GM19463 (cell line): ENCODE measurements around the gene FTCDNL1.

Experiments used
- ATAC-seq: cut with Tn5 transposase; IDR thresholded peaks from one replicate; pipeline ENCODE4 v1.9.1; 2021; ENCODE audit warnings: mild to moderate bottlenecking, moderate library complexity; ENCODE audit not compliant: unreplicated experiment

Gene FTCDNL1

DNA sequence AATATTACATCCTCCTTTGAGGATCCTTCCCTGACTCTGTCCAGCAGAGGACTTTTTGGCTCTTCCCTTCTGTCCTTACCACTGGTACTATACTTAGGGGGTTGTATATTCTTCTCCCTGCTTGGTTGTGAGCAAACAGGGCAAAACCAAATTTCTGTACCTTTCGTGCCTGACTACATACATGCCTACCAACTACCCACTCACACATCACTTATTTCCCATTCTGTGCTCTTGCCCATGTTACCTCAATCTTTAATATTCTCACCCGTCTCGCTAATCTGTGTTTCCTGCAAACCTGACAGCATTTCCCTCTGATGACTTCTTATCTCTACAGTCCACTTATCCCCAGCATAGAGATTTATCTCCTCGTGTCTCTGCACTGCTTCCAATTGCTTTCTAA, 58.6 kb downstream of the FTCDNL1 start:
- ATAC-seq: no peak

DNA sequence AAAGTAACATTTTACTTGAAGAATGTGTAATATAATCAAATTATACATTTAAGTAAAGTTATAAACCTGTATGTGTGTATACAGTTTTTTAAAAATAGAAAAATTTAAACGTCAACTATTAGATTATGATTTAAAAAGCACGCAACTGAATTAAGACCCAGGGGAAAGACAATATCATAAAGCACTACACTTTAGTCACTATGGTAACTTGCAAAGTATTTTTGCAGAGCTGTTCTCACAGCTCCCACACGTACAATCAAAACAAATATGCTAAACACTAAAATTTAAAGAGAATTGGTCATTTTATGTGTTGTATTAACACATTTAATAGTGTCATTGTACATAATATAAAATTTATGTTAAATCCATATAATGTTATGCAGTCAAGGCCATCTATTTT, 59.7 kb downstream of the FTCDNL1 start:
- ATAC-seq: no peak

DNA sequence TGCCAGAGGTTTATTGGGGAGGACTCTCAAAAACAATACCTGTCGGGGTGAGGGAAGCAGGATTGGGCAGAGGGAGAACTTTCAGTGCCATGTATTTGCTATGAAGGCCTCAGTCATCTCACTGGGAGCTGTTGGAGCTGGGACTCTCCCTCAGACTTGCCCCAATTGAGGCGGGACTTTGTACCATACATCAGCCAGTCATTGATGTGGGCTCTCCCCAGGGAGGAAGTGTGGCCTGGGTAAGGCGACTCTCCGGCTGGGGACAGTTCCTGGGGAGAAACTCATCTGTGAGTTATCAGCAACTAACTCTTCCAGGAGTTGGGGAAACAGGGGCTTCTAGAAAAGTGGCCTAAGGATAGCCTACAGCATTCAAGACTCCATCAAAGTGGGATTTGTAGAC, 66.5 kb downstream of the FTCDNL1 start:
- ATAC-seq: no peak

DNA sequence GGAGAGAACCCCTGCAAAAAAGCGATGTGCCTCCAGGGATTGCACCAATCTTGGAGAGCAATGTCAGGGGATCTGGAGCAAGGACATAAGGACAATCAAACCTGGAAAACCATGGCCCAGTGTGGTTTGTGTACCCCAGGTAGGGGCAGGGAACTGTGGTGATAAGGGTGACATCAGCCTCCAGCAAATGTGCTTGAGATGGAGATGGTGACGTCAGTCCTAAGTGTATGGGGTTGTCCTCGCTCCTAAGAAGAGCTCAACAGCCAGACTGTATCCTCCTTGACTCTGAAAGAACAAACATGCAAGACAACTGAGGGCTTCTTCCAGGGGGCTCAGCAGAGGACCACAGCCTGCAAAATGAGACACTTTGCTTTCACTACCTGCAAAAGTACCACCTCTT, 71.4 kb downstream of the FTCDNL1 start:
- no peak for ATAC-seq

DNA sequence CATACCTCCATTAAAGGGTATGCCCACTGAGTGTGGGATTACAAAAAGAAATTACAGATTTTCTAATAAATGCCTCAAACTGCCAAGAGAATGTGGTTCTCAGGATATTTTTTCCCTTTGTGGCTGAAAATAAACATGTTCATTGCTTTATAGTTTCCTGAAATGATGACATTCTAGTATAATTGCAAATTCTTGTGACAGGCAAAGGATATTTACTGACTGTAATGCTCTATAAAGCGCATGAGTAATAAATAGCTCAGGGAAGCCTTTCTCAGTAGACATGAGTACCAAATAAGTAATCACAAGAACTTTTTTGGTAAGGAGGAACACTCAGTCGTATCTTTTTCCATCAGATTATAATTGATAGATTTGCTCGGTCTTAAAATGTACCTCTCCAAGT, 72.3 kb downstream of the FTCDNL1 start:
- ATAC-seq: no peak

DNA sequence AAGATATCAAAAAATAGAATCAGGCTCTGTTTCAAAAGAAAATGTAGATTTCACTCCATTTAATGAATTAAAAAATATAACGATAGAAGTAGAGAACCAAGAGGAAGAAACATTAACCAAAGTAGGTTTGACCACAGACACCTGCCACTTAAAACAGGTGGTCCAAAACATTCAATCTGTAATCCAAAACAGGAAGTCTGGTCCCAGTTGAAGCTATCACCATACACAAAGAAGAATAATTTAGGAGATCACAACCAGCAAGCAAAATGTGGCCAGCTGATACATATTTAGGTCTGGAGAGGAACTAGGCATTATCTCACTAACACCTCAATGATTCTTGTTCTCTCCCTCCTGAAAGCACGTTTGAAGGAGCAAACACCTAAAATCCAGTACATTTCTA, 73.1 kb downstream of the FTCDNL1 start:
- no peak for ATAC-seq

DNA sequence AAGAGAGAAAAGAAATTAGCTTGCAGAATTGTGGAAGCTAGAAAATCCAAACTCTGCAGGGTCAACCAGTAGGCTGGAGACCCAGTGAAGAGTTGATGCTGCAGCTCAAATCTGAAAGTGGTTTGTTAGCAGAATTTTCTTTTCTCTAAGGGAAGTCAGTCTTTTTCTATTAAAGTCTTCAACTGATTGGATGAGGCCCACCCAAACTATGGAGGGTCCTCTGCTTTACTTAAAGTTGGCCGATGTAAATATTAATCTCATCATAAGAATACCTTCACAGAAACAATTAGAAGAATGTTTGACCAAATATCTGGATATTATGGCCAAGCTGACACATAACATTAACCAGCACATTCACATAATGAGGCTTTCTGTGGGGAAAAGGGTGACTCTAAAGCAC, 73.7 kb downstream of the FTCDNL1 start:
- no peak for ATAC-seq

DNA sequence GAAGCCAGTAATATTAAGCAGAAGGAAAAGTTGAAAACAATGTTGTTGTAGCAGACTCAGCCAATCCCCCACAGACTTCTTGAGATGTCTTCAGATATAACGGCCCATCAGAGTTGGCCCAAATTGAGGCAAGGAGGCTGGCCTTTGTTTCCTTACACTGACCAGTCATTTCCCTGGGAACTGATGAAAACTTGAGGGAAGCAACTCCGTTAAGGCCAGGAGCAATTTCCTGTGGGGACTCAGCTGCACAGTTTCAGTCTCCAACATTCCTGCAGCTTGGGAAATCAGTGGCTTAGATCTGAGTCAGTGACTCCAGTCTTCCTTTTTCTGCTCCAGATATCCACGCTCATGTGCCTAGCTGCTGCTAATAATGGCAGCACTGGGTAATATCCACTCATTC, 75.7 kb downstream of the FTCDNL1 start:
- no peak for ATAC-seq

DNA sequence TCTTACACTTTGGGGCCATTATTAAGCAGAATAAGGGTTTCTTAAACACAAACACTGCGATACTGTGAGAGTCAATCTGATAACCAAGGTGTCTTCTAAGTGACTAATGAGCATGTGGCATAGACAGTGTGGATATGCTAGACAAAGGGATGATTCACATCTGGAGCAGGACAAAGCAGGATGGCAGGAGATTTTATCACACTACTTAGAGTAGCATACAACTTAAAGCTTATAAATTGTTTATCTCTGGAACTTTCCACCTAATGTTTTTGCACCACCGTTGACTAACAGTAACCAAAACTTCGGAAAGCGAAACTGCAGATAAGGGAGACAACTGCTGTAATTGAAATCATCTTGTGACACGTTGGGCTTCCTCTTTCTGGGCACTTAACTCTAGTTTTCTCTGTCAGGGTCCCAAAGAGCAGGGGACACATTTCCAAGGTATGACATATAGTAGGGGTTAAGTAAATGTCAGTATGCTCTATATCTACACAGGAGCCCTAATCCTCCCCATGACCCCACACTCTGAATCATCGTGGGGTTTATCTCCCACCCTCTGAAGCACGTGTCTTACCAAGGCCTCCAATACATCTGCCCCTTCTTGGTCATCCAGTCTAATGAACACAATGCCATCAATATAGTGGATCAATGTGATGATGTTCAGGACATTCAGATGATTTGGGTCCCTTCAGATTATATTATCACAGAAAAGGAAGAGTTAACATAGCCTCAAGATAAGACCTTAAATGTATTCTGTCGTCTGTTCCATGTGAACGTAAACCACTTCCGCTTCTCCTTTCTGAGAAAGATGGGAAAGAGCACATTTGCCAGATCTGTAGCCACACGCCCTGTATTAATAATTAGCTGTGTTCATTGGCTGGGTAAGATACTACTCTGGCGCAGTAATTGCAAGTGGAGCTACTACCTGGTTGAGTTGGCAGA, 78.7 kb downstream of the FTCDNL1 start:
- no peak for ATAC-seq

DNA sequence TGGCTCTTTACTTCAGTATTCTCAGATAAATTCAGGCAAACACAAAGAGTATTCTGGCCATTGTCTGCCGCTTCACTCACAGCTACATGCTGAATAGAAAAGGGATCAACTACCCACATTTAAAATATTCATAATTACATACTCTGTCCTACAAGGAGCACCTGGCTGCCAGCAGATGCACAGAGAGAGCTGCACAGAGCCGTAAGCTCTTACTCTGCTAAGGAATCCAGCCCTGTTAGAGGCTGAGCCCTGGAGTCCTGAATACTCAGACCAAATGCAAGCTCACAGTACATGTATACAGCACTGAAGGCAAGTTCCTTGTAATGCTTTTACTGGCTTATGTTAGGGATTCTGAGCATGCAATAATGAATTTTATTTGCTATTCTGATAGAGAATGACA, 80.3 kb downstream of the FTCDNL1 start:
- no peak for ATAC-seq

DNA sequence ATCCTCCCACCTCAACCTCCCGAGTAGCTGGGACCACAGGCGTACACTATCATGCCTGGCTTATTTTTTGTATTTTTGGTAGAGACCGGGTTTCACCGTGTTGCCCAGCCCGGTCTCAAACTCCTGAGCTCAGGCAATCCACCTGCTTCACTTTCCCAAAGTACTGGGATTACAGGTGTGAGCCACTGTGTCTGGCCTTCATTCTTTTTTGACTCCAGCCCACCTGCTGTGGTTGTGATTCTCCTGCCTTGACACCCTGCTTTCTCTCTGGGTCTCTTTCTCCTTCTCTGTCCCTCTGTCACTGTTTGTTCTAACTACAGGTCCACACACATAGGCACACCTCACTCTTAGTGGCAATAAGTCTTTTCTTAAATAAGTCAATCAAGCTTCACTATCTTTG, 85.3 kb downstream of the FTCDNL1 start:
- no peak for ATAC-seq

DNA sequence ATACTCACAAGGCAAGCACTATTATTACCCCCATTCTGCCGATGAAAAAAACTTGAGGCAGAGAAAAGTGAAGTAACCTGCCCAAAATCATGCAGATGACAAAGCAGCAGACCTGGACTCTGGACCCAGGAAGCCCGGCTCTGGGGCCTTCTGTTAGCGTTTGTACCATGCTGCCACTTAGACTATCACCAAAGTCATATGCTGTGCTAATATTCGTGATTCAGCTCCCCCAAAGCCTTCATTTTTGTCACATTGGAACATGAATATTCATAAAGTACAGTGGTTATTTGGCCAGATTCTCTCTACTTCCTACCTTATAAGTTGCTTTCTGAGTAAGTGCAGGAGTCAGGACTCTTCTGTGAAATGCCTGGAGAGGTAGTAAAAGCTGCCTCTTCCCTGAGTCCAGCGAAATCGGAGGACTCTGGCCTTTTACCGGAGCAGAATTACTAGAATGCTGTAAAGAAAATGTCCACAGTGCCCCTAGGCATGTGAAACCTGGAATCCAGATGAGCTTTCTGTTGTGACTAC, 86.7 kb downstream of the FTCDNL1 start:
- ATAC-seq: no peak

DNA sequence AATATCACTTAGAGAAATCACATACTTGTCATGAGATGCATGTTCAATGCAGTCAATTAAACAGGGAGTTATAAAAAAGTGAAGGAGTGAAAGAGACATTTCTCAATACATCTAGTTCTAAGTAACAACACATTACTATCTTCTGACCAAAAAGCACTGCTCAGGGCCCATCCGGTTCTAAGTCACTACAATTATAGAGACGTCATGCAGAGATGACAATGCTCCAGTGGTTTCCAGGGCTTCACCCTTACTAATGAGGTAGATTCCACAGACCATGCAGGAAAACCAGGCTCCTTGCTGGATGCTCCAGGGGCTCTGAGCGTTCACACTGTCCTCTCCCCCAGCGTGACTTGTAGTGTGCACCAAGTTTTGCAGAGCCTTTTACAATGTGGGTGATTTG, 88.0 kb downstream of the FTCDNL1 start:
- ATAC-seq: no peak

DNA sequence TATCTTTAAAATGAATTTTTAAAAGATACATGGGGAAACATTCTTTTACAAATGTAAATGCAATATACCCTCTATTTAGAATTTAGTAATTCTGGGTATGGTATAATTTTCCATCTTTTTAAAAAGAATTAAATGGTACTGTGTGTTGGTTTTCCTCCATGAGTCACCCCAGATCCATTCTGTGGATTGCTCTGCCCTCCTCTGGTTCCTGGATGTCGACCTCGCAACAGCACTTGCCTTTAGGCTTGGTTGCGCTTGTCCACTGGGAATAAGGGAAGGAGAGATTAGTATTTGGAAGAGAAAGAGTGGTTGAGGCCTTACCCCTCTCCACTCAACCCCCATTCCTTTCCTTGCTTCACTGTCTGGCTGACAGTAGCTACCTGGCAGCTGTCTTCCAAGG, 90.4 kb downstream of the FTCDNL1 start:
- no peak for ATAC-seq

DNA sequence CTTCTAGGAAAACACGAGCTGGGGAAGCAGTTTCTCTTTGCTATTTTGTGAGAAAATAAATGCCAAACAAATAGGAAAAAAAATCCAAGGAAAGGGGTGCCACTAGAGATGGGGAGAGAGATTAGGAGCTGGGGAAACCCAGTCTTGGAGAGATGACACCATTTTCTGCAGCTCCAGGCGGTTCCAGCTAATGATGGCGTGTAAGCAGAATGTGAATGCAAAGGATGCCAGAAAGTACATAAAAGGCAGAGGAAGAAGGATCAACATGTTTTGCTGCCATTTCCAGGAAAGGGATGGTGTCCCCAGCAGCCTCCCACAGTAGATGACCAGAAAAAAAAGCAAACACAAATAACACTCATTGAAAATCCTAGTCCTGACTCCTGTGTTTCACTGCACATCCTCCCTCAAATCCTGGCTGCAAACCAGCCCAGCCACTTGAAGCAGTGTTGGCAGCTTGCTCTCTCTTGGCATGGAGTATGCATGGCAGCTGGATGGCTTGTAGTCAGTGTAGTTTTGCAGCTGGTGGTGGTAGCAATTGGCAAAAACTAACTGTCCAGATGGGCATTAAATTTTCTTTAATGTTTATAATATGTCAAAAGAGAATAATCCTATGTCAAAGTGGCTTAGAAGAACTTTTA, 93.6 kb downstream of the FTCDNL1 start:
- ATAC-seq: no peak

DNA sequence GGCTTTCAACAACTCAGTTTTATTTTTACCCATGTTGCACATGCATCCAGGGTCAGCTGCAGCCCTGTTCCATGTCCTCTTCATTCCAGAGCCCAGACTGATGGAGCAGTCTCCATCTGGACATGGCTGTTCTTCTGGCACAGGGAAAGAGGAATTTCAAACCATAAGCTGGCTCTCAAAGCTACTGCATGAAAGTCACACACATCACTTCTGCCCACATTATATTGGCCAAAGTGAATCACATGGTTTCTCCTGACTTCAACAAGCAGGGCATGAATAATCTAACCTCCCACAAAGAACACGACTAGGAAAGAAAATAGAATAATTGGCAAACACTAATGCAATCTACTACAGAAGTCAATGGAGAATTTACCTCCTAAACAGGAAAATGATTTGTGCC, 94.2 kb downstream of the FTCDNL1 start:
- ATAC-seq: no peak

DNA sequence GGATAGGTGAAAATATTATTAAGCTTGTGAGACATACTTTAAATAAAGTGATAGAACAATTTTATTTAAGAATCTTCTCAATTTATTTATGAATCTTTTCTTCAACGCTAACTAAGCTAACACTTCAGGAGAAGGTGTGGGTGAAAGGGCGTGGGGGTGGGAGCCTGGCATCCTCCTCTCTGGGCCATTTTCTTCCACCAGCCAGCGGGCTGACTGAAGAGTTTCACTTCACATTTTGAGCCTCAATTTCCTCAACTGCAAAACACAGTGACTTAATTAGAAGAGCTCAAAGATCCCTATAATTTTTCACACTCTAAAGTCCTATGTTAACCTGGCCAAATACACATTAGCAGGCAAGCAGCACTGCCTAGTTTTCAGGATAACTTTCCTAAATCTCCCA, 94.8 kb downstream of the FTCDNL1 start:
- no peak for ATAC-seq

DNA sequence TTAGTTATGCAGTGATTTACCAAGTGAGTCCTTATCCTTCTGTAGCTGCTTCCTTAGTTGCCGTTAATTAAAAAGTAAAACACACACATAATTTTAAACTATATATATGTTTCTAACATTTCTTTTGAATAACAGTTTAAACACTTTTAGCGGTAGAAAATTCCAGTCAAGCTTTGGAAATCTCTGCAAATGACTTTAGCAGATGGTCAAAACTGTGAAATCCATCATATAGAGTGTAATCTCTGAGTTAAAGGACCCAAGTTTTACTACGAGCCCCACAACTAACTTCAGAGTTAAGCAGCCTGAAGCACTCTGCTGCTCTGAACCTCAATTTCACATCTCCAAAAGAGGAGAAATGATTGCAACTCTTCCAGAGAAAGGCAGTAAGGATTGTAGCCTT, 96.2 kb downstream of the FTCDNL1 start:
- no peak for ATAC-seq

DNA sequence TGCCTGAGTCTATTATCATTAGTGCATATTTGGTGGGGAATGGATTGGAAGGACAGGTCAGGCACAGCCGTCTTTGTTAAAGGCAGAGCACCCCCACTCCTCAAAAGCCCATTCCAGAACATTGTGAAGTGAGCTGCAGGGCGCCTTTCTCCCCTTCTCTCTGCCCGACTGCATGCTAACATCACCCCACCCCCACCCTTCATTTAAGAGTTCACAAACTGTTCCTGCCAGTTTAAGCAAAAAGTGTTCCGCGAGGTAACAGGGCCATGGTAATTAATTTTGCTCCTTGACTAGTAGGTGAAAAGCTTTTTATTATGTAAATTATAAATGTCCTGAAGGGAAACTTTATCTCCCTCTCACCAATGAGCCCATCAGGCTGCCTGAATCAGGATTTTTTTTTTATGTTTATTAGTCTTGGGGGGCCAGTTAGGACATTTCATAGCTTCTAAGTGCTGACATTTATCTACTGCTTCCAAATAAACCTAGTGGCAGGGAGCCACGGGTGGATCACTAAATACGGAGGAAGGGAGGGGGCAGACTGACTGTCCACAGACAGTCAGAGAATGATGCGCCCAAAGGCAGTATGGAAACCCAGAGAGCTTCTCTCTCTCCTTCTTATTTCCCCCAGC, 99.4 kb downstream of the FTCDNL1 start:
- ATAC-seq: no peak

DNA sequence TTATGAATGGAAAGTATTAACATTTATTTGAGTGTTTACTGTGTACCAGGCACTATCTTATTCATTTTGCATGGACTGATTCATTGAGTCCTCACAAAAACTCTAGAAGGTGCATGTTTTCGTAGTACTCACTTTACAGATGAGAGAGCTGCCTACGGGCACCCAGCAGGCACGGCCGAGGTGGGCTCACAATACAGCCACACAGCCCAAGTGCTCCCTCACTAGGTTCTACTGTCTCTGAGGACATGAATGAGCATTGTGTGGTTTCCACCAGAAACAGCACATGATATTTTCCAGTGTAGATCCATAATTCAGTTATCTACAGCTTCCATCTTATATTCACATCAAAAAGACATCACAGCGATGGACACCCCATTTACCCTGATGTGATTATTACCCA, 101.4 kb downstream of the FTCDNL1 start:
- no peak for ATAC-seq

DNA sequence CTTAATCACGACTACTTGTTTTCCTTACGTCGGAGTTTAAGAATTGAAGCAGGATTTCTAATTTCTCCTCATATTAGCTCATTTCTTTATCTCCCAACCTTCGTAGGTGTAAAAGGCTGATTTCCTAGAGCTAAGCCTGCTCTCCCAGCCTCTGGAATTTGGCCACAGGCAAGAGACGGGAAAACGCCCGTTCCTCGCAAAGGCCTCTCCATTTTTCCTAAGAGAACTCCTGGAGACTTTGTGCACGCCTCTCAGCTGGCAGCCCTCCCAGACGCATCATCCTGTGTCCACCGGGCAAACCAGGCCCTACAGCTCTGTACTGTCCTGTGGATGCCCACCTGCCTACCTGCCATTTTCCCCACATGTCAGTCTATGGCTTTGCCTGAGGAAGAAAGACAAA, 106.3 kb downstream of the FTCDNL1 start:
- no peak for ATAC-seq

DNA sequence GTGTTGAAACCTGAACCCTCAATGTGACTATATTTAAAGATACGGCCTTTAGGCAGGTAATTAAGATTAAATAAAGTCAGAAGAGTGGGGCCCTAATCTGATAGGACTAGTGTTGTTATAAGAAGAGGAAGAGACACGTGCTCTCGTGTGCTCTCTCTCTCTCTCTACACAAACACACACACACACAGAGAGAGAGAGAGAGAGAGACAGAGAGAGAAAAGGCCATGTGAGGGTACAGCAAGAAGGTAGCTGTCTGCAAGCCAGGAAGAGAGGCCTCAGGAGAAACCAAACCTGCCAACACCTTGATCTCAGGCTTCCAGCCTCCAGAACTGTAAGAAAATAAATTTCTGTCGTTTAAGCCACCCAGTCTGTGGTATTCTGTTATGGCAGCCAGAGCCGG, 106.7 kb downstream of the FTCDNL1 start:
- ATAC-seq: no peak
